Superior temporal gyrus (tissue), 1 donor: Measurements from ENCODE around the gene MTMR4.

ENCODE experiments used
- DNase-seq: peaks from one replicate; pipeline ENCODE4 v3.0.0-alpha.2; 2016; ENCODE audit errors: extremely low spot score

Gene MTMR4

DNA sequence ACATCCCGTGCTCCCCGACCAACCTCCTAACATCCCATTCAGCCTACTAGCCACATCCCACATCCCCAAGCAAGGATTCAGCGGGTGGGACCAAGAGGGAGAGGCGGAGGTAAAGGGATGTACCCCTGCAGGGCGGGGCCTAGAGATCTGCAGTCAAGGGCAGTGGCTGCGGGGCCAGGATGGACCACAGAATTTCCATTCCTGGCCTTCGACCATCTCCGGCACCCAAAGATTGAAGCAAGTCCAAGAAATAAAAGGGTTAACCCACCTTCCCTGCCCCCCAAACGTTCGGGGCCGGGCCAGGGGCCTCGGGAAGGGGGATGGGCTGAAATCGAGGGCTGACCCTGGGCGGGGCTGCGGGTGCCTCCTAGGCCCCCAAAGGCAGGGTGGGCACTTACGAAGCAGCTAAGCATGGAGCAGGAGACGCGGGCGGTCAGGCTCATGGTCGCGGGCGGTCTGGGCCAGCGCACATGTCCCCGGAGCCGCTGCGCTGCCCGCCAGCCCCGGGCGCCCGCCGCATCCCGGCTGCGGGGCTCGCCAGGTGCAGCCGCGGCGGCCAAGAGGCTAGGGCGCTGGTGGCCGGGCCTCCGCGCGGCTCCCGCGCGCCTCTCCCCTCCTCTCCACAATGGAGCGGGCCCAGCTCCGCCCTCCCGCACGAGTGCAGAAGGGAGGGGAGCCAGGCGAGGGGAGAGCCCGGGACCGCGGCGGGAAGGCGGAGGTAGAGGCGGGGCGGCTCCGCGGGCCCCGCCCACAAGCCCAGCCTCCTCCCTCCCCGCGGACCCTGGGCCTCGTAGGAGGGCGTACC, at the start of gene MTMR4:
MTMR4 (minus strand) TSS at position 674 of the 805 bp plus-strand sequence; CDS start at position 443, 231 bp downstream.
- DNase-seq = peak; percentile 78

DNA sequence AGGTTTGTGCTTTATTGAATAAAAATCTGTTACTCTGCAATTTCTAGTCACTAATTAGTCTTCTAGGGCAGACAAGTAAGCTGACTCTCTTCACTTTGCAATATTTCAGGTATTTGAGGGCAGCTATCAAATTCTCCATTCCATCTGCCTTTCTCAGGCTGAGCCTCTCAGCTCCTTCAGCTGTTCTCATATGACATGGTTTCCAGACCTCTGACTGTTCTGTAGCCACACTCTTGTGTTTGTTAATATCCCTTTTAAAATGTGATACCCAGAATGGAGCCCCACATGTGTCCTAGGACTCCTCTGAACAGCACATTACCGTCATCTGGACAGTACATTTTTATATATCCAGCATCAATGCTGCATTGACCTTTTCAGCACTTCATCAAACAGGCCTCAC, 46.1 kb upstream of the MTMR4 start:
- no peak for DNase-seq

DNA sequence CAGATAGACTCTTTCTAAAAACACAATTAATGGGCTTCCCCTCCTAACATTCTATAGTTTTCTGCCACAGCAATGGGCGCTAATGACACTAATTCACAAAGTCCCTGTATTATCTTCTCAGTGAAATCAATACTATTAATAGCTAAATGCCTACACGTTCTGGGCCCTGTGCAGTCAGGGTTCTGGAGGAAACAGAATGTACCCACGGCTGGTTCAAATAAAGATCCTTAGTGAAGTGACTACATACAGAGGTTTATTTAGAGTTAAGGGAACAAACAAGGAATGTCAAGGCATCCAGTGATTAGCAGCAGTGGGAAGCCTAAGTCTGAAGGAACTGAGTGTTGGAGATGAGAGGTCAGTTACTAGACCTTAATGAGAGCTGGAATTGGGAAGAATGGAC, 43.5 kb upstream of the MTMR4 start:
- DNase-seq = no peak

DNA sequence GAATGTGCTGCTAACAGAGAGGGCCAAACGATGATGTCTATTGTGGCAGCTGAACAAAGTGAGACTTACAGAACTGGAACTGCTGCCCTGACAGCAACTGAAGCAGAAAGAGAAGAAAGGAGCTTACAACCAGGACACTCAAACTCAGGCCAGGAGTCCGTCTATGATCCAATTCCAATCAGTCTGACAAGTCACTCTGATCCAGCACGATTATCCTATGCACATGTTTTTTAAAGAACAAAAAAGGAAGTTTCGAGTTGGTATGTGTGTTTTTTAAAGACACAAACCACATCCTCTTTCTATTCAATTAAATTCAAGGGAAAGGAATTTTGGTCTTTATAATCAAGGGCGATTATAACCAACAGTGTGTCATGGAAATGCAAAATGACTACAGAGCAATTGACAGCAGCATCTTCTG, 42.4 kb upstream of the MTMR4 start:
- DNase-seq = peak; percentile 77

DNA sequence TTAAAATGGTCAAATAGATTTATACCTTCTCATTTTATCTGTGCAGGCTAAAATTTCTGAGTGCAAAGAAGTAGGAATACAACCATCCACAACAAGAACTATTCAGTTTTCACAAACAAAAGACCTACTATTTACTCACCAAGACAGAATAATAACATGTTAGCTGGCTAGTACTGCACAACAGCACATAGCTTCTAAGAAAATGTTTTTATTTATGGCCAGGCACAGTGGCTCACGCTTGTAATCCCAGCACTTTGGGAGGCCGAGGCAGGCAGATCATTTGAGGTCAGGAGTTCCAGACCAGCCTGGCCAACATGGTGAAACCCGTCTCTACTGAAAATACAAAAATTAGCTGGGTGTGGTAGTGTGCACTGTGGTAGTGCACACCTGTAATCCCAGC, 40.7 kb upstream of the MTMR4 start:
- DNase-seq = peak; percentile 93

DNA sequence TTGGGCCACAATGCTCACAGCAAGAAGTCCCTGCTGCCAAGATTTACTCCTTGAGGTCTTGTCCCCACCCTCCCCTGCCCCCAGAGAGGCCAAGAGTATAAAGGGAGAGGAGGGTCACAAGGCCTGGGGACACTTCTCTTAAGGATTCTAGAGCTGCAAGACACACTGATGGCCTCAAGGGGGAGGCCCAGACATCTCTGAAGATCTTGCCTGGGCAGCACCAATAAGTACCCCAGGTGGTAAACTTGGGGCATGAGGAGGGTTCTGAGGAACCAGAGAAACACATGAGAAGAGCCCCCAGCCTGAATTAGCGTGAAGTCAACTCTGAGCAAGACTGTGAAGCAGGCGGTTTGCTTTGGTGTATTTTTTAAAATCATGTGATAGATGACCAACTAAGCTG, 26.8 kb upstream of the MTMR4 start:
- no peak for DNase-seq

DNA sequence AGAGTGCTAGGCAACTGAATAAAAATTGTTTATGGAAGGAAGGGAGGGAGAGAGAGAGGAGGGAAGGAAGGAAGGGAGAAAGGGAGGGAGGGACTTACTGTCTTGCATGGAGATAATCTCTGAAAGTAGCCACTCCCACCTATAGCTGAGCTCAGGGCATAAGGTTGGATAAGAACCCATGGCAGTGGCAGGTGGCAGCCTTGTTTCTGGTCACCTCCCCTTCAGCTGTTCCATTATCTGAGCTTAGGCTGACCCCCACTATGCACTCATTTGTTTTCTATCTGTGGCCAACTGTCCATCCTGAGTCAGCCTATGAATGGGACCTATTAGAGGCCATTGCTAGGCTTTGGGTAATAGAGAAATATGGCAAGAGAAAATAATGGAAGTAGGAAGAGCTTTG, 25.3 kb upstream of the MTMR4 start:
- DNase-seq = no peak

DNA sequence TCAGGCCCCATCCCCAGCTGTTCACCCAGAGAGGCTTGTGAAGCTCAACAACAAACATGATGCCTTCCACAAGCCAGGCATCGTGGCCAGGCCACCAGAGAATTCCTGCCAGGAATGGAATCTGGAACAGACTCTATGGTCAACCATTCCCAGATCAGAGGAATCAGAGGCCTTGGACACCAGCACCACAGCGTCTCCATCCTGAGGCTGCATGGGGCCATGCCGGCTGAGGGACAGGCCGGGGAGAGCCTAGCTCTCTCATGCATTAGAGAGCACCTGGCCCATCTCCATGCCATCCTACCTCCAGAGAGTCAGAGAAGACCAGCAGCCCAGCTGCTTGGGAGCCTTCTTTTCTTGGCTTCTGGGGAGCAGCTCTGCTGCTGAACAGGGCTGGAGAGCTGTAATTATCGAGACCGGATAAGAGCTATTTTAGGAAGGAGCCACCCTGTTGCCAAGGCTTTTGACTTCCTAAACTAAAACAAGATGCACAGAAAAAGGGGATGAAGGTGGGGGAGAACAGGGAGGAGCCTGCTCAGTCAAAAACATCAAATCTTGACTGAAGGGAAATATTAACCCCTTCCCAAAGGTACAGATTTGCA, 24.5 kb upstream of the MTMR4 start:
- no peak for DNase-seq

DNA sequence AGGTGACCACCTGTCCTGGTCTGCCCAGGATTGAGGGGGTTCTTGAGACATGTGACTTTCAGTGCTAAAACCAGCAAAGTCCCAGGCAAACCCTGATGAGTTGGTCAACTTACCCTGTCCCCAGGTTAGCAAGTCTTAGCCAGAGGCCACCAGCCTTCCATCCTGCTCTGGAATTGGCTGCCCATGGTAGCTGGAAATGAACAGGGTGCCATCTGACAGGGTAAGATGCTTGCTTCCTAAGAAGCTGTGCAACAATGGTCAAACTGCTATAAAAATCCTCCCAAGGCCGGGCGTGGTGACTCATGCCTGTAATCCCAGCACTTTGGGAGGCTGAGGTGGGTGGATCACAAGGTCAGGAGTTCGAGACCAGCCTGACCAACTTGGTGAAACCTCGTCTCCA, 22.8 kb upstream of the MTMR4 start:
- DNase-seq = no peak

DNA sequence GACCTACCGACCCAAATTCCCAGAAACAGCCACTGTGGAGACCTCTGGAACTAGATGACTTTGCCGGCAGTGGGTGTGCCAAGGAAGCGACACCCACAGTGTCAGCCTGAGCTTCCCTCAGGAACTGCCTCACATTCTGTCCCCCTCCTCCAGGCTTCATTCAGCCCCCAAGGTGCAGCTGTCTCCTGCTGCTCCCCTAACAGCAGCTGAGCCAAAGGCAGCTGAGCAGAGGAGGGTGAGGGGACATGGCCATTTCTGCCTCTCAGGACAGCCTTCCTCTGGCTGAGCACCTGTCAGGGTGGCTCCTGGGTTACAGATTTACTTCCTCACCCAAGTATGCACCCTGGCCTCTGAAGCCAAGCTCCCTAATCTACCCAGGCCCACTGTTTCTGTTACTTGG, 22.1 kb upstream of the MTMR4 start:
- no peak for DNase-seq

DNA sequence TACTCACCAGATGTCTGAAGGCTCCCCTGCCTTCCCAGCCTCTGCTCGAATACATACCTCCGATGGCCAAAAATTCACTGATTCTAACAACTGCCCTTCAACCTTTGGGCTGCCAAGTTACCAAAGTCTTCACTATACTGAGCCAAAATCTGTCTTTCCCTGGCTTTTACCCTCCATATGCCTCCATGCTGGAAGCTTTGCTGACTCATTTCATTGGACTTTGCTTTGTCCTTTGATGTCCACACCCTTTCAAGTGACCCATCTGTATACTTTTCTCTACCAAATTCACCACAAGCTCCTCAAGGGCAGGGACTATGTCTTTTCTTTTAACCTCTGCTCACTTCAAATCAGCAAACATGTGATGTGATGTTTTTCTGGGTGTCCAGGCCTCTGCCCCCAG, 21.0 kb upstream of the MTMR4 start:
- DNase-seq = no peak

DNA sequence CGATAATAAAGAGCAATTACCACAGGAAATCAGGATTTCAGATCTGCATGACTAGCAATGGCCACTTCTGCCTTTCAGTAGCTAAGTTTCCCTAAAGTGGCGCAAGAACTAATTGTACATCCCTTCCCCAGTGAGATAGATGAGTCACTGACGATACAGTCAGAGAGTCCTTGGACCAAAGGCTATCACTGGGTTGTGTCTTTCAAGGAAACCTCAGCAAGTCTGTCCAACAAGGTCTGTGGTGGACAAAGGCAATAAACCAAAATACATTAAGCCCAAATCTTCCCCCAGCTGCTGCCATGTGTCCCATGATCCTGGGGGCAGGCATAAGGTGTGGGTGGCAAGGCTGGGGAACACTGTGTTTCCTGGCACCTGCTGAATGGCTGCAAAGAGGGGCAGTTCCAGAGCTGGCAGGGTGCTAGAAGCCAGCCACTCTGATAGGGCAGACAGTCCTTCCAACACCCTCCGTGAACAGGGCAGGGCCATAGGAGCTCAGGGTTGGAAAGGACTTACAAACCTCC, 20.5 kb upstream of the MTMR4 start:
- no peak for DNase-seq

DNA sequence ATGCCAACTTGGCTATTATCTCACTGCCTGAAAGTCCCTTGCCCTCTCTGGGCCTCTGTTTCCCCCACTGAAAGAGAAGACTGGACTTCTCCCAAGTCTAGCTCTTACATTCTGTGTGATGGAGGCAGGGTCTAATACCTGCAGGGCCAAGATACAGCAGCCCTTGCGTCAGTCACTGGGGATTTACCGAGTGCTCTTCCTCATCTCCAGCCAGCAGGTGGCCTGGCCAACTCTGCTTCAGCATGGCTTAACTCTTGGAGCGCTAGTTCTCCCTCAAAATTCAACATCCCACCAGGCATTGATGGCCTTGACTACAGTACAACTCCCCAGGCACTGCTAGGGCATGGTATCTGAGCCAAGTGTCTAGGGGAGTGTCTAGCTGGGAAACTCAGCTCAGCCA, 19.9 kb upstream of the MTMR4 start:
- DNase-seq = no peak

DNA sequence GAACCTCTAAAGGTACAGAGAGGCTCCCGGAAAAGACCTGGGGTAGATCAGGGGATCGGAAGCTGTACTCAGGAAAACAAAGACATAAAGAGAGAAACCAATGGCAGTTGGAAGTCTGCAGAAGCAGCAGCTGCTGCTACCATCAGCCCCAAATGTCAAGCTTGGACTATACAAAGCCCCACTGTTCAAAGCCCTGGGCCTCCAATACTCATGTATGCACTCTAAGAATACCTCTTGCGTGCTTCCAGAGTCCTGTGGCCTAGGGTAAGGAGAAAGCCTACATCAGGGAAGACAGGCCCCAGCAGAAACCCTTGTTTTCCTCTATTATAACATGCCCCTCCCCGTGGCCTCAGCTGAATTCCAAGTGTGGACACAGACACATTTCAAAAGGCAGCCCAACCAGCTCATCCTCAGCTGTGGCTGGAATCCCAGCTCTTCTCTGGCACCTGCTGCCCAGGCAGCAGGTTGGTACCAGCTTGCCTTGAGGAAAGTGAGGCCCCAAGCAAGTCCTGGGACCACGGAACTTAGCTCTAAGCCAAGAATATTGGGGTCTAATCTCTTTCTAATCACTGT, 19.3 kb upstream of the MTMR4 start:
- peak; percentile 78 for DNase-seq

DNA sequence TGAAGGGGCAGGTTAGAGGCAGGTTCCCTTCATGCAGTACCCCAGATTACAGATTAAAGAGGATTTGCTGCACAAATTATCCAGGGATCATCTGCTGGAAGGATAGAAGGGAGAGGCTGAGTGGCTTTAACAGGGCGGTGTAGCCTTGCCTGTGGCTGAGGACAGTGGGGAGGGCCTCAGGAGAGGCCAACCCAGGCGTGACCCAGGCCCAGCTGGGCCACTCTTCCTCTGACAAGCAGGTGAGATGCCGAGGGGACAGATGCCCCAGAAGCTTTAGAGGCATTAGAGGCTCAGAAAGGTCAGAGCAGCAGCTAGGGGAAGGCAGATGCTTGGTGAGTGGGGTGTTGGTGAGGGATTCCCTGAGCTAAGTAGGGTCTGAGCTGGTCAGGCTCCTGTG, 18.1 kb upstream of the MTMR4 start:
- no peak for DNase-seq

DNA sequence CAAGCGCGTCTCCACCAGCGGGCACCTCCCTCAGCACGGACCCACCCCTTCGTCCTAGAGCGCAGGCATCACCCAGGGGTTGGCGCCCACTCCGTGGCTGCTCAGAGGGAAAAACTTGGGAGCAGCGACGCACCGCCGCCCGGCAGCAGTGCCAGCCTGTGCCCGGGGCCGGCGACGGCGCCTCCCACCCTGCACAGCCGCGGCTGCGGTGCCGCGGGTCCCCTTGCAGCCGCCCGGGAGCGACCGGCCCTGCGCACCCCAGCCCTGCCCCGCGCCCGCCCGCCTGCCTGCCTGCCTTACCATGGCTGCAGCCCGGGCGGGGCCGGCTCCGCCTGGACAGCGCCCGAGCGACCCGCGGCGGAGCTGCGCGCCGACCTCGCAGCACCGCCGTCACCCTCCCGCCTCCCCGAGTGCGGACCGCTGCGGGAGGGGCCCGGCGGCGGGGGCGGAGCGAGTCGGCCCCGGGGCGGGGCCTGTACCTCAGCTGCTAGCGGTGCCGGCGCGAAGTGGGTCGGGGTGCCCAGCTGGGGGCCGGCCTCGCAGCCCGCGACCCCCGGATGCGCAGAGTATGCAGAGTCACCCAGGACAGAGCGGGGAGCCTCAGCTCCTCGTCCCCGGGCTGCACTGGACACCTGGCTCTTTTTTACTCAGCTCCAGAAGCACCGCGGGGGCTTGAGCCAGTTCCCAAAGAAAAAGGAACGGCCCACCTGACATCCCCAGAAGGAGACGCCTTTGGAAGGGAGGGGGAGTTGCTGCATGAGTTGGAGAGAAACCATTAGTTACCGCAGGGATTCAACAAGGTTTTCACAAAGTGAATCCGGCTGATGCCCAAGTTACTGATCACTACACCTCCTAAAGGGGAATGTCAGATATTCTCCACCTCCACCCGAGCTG, 17.5 kb upstream of the MTMR4 start:
- peak; percentile 83 for DNase-seq

DNA sequence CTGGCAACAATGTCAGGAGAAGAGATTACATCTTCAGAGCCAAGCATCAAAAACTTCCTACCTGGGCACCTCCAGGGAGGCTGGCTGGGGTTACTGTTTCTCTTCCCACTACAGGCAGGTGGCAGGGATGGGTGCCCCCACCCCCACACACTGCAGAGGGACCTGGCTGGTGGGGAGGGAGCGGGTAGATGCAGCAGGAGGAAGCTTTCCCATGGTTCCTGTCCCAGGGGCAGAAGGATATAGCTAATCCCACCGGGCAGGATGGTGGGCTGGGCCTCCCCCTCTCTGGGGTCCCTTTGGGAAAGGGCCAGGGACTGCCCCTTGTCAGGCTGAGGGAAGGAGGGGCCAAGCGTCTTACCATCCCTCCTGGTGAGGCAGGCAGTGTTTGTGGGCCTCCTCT, 16.7 kb upstream of the MTMR4 start:
- DNase-seq = peak; percentile 44

DNA sequence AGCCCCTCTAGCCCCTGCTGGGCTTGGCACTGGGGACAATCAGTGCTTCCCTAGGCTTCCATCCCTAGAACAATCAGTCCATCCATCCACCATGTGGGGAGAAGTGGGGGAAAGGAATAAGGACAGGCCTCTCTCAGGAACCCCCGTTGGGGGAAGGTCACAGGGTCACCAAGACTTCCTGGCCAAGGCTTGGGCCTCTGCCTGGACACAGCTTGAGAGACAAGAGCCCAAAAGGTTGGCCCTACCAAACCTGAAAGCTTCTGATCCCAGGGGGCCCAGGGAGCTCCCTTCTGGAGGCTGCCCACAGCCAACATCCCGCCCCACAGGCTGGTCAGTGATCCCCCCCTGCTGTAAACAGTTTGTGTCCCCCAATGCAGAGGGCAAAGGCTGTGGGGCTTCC, 16.2 kb upstream of the MTMR4 start:
- DNase-seq = peak; percentile 36

DNA sequence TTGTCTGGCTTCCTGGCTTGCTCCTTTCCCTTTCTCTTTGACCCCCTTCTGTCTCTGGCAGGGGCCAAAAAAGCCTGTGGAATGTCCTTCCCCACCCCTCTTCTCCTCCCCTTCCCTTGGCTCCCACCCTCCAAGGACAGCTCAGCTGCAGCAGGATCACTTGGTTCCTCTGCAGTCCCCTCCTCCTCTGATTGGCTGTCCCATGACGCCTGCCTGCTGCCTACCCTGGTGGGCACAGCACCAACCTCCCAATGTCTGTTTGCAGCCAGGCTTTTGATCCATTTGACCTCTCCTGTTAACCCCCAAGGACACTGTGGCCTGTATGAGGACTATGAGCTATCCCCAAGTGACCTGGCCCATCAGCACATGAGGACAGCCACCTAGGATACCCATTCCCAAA, 14.8 kb upstream of the MTMR4 start:
- DNase-seq = peak; percentile 85

DNA sequence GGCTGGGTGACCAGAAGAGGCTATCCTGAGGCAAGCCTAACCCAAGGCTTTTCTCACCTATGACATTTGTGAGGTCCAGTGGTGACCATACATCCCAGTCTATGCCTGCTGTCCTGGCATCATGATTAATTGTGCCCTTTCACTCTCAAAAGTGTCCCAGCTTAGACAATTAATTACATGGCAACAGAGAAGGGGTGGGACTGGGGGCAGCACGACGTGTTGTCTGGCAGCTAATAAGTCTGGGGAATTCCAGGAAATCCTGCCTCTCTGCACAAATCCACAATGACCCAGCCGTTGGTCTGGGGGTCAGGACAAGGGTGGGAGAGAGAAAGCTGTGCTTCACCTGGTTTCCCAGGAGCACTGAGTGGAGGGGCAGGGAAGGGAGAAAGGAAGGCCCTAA, 14.0 kb upstream of the MTMR4 start:
- no peak for DNase-seq

DNA sequence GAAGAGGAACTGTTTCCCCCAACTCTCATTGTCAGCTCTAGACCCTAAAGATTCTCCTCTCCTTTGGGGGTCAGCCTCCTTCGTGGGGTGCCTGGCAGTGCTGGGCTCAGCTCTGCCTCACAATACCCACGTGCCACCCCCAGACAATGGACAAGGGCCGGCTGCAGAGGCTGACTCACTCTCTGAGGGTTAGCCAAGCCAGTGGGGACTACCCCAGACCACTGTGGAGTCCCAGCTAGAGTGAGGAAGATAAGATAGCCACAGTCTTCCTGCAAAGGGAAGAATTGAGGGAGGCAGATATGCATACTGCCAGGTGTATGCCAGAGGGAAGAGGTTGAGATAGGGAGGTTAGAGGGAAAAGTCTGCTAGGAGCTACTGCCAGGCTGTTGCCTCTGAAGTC, 13.5 kb upstream of the MTMR4 start:
- peak; percentile 96 for DNase-seq

DNA sequence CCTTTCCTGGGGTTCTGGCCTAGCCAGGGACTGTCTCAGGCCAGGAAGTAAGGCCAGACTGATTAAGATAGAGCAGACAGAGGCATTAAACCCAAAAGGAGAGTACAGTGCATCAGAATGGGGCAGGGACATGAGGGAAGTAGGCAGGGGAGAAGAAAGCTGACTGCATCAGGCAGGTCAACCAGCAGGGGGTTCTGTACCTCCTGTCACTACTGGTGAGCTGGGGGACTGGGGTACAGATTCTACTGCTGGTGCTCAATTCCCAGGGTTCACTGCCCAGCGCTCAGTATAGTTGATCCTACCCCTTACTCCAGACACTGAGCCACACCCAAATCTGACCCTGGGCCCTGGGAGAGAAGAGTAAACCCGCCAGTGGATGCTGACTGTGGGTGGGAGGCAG, 12.9 kb upstream of the MTMR4 start:
- DNase-seq = peak; percentile 58
